Activated CD4-positive, alpha-beta memory T cell treated with anti-CD3 and anti-CD28 coated beads, Interleukin-2, amount 10 ng/mL, durations not matched to agents 7 days and 5 days (primary cell): ENCODE measurements around the gene F2RL2. TPM values are rescaled to one million over a fixed set of nuclear protein-coding genes. Genes with fewer than 3 reads are reported as not detected.
A peak's percentile ranks its signal among the peaks of the same experiment; 100 is the strongest.

Source experiments
- CTCF ChIA-PET: fragments of 350-600 bp; sonication (Branson Sonifier 250); formaldehyde crosslinking; loops from one replicate; lab custom pipeline; 2021; ENCODE audit warnings: antibody characterized with exemption, inconsistent platforms; lab: Charles Lee
- POLR2A ChIA-PET: fragments of 350-600 bp; sonication (Branson Sonifier 250); formaldehyde crosslinking; loops from one replicate; lab custom pipeline; 2021; ENCODE audit warnings: antibody characterized with exemption; lab: Charles Lee
- DNase-seq: peaks from one replicate; pipeline ENCODE4 v3.0.0-alpha.2; 2020
- H3K27ac Mint-ChIP-seq: one replicate; pipeline ENCODE4 v1.8.0; 2021; ENCODE audit warnings: mild to moderate bottlenecking, mixed read lengths
- H3K27me3 Mint-ChIP-seq: one replicate; pipeline ENCODE4 v1.8.0; 2021; ENCODE audit warnings: mixed read lengths
- H3K36me3 Mint-ChIP-seq: one replicate; pipeline ENCODE4 v1.8.0; 2021; ENCODE audit warnings: low read depth, mixed read lengths
- H3K4me1 Mint-ChIP-seq: one replicate; pipeline ENCODE4 v1.8.0; 2021; ENCODE audit warnings: mixed read lengths
- H3K4me3 Mint-ChIP-seq: one replicate; pipeline ENCODE4 v1.8.0; 2021; ENCODE audit warnings: mild to moderate bottlenecking, mixed read lengths
- H3K9me3 Mint-ChIP-seq: one replicate; pipeline ENCODE4 v1.8.0; 2021; ENCODE audit warnings: mixed read lengths
- total RNA-seq, 2 experiments: library from RNA; stranded (reverse); gene quantifications; one replicate each; pipeline ENCODE4 v1.2.3, GENCODE V29; 2021

The F2RL2 gene
- total RNA-seq, 2 experiments from 2014 or later: not detected

GRCh38 chr5:76600716-76601115, 22.5 kb downstream of the F2RL2 start:
- POLR2A ChIA-PET: interaction anchor here (0.9 to 2.1 kb wide), 2 partner anchors 8 to 174 kb away, joined by 4 to 6 read pairs; no protein-coding TSS in a partner anchor
- H3K4me1 Mint-ChIP-seq: peaks cover 13% of the 10 kb centered on the region
- H3K4me3 Mint-ChIP-seq: no peak overlapping the region
- no peak overlapping the region for H3K27ac Mint-ChIP-seq
- DNase-seq: no peak
- no peaks in the 10 kb centered on the region for H3K27me3 Mint-ChIP-seq
- no peaks in the 10 kb centered on the region for H3K9me3 Mint-ChIP-seq
- peaks cover 70% of the 10 kb centered on the region for H3K36me3 Mint-ChIP-seq
- CTCF ChIA-PET: interaction anchor here (0.7 to 4.0 kb wide), 7 partner anchors 24 to 197 kb away, joined by 3 to 38 read pairs (median 4); no protein-coding TSS in a partner anchor

GRCh38 chr5:76598531-76598930, 24.7 kb downstream of the F2RL2 start:
- Mint-ChIP-seq H3K27me3 (no peaks in the 10 kb centered on the region), H3K4me3 (no peak overlapping the region), H3K4me1 (peaks cover 14% of the 10 kb centered on the region), H3K27ac (no peak overlapping the region), H3K36me3 (peaks cover 69% of the 10 kb centered on the region), H3K9me3 (no peaks in the 10 kb centered on the region)
- ChIA-PET POLR2A (interaction anchor here (1.4 kb wide), 1 partner anchor 176 kb away, joined by 4 read pairs; no protein-coding TSS in a partner anchor), CTCF (interaction anchor here (1.1 to 4.0 kb wide), 2 partner anchors 15 to 175 kb away, joined by 3 to 38 read pairs; no protein-coding TSS in a partner anchor)
- DNase-seq: no peak

DNA sequence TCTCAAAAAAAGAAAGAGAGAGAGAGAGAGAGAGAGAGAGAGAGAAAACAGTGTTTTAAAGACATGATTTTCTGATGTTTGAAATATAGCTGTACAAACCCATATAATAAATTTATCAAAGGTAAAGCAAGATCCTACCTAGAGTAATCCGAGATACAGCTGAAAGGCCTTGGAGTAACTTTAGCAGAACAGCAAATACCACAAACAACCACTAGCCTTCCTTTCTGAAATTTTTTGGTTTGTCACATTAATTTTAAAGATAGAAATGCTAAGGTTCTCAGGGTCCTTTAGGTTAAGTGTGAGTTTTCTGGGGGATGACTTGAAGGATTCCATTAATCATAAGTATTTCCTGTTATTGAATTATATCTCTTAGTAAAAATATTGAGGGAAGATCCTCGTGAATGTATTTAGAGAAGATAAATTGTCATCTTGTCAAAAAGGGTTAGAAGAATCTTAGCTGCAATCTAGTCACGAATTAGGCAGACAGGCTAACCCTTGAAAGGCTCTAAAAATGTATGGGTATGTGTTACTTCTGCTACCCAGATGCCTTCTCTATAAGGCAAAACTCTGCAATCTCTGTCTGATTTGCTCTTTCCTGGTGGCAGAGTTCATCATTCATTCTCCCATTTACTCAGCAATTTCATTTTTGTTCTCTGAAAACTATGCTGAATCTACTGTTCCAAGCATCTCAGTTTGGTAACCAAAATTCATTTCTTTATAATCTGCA, 27.3 kb downstream of the F2RL2 start:
- H3K4me3 Mint-ChIP-seq: no peak overlapping the region
- ChIA-PET POLR2A (no interaction called here), CTCF (interaction anchor here (2.1 kb wide), 1 partner anchor 11 kb away, joined by 8 read pairs; no protein-coding TSS in a partner anchor)
- H3K27ac Mint-ChIP-seq: no peak overlapping the region
- no peaks in the 10 kb centered on the region for H3K27me3 Mint-ChIP-seq
- DNase-seq: no peak
- peaks cover 2% of the 10 kb centered on the region for H3K4me1 Mint-ChIP-seq
- no peaks in the 10 kb centered on the region for H3K9me3 Mint-ChIP-seq
- H3K36me3 Mint-ChIP-seq: peaks cover 72% of the 10 kb centered on the region

DNA sequence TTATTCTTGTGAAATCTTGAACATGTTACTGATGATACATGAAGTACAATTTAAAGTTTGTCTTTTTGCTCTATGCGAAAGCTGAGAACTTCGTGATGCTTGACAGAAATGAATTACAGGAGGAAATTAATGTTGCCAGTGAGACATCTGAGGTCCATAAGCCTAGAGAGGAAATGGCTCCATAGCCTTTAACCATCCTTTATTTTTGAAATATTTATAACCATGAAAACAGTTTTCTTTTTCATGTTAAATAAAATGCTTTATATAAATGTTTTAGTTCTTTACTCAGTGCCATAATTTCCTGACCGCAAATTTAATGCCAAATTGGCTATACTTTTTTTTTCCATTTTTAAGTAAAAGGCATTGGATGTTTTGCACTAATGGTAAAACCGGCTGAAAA, 29.1 kb downstream of the F2RL2 start:
- no peak for DNase-seq
- Mint-ChIP-seq H3K4me1 (peaks cover 10% of the 10 kb centered on the region), H3K4me3 (no peak overlapping the region), H3K36me3 (peaks cover 79% of the 10 kb centered on the region), H3K9me3 (no peaks in the 10 kb centered on the region), H3K27me3 (no peaks in the 10 kb centered on the region), H3K27ac (no peak overlapping the region)
- ChIA-PET POLR2A (no interaction called here), CTCF (interaction anchor here (2.1 kb wide), 1 partner anchor 10 kb away, joined by 8 read pairs; no protein-coding TSS in a partner anchor)

DNA sequence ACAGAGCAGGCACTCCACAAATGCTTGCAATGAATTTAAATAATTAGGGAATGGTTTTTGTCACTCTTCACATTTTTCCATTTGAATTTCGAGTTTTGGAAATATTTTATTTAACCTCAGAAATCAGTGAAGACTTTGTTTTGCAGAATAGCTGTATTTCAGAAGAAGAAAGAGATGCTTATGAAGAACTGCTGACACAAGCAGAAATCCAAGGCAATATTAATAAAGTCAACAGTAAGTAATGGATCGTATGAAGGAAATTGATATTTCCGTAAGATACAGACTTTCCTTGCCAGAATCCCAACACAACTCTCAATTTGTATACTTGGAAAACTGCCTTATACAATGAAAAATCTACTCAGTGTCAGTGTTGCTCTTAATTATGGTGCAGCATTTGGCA, 30.5 kb downstream of the F2RL2 start:
- no peaks in the 10 kb centered on the region for H3K9me3 Mint-ChIP-seq
- H3K4me3 Mint-ChIP-seq: no peak overlapping the region
- H3K36me3 Mint-ChIP-seq: peaks cover 77% of the 10 kb centered on the region
- ChIA-PET POLR2A (no interaction called here), CTCF (interaction anchor here (1.0 to 1.7 kb wide), 3 partner anchors 9 to 190 kb away, joined by 3 to 4 read pairs (median 4); partner anchors contain the start of gene IQGAP2)
- H3K27me3 Mint-ChIP-seq: no peaks in the 10 kb centered on the region
- peaks cover 10% of the 10 kb centered on the region for H3K4me1 Mint-ChIP-seq
- no peak overlapping the region for H3K27ac Mint-ChIP-seq
- DNase-seq: no peak

- no peak for DNase-seq
- no peak overlapping the region for H3K27ac Mint-ChIP-seq
- H3K9me3 Mint-ChIP-seq: no peaks in the 10 kb centered on the region
- peaks cover 65% of the 10 kb centered on the region for H3K36me3 Mint-ChIP-seq
- H3K27me3 Mint-ChIP-seq: no peaks in the 10 kb centered on the region
- ChIA-PET CTCF (interaction anchor here (1.1 to 1.7 kb wide), 2 partner anchors 8 to 189 kb away, joined by 3 to 4 read pairs; partner anchors contain the start of gene IQGAP2), POLR2A (interaction anchor here (0.8 kb wide), 1 partner anchor 14 kb away, joined by 3 read pairs; no protein-coding TSS in a partner anchor)
- no peak overlapping the region for H3K4me3 Mint-ChIP-seq
- H3K4me1 Mint-ChIP-seq: peaks cover 10% of the 10 kb centered on the region
Observed at GRCh38 chr5:76591366-76591765, 31.8 kb downstream of the F2RL2 start.

DNA sequence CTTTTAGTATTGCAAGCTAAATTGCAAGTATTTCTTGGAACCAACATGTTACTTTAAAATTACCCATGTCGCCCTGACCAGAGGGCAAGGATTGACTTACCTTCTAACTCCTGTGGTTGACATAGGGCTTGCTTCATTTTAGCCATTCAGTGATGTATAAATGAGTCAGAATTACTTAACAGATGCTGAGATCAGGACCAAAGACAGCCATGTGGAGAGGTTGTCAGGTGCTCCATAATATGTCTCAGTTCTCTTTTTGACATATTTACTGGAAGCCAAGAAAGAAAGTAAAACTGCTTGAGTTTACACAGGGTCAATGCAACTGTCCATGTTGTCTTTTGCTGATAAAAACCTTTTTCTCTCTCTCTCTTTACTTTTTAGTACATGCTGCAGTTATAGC, 33.2 kb downstream of the F2RL2 start:
- Mint-ChIP-seq H3K9me3 (no peaks in the 10 kb centered on the region), H3K36me3 (peaks cover 53% of the 10 kb centered on the region), H3K4me1 (peaks cover 8% of the 10 kb centered on the region), H3K4me3 (no peak overlapping the region), H3K27ac (no peak overlapping the region), H3K27me3 (no peaks in the 10 kb centered on the region)
- ChIA-PET POLR2A (no interaction called here), CTCF (no interaction called here)
- no peak for DNase-seq

- Mint-ChIP-seq H3K27ac (no peak overlapping the region), H3K4me1 (peaks cover 26% of the 10 kb centered on the region), H3K9me3 (no peaks in the 10 kb centered on the region), H3K36me3 (peaks cover 31% of the 10 kb centered on the region), H3K27me3 (no peaks in the 10 kb centered on the region), H3K4me3 (no peak overlapping the region)
- CTCF ChIA-PET: interaction anchor here (0.9 kb wide), 2 partner anchors 8 to 255 kb away, joined by 3 to 4 read pairs; no protein-coding TSS in a partner anchor
- no peak for DNase-seq
- POLR2A ChIA-PET: no interaction called here
Observed at GRCh38 chr5:76586531-76586930, 36.7 kb downstream of the F2RL2 start.

DNA sequence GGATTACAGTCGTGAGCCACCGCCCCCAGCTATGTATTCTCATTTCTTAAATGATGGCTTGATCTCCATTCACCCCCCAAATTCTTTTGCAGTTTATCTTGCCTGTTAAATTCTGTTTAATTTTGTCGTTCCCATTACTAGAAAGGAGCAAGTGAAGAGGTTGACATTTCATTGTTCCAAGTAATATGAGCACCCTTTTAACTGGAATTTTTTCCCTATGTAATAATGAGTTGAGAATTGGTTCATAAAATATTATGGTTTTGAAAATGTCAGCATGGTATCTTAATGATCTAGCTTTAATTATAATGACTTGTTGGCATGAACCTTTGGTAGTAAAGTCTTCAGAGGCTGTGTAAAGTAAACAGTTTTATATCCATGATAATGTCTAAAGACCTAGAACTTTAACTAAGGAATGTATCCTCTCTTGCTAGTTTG, 37.4 kb downstream of the F2RL2 start:
- Mint-ChIP-seq H3K4me3 (no peak overlapping the region), H3K27me3 (no peaks in the 10 kb centered on the region), H3K36me3 (peaks cover 27% of the 10 kb centered on the region), H3K4me1 (peaks cover 31% of the 10 kb centered on the region), H3K27ac (no peak overlapping the region), H3K9me3 (no peaks in the 10 kb centered on the region)
- POLR2A ChIA-PET: no interaction called here
- CTCF ChIA-PET: interaction anchor here (0.6 to 3.0 kb wide), 3 partner anchors 9 to 431 kb away, joined by 3 to 8 read pairs (median 5); no protein-coding TSS in a partner anchor
- no peak for DNase-seq

DNA sequence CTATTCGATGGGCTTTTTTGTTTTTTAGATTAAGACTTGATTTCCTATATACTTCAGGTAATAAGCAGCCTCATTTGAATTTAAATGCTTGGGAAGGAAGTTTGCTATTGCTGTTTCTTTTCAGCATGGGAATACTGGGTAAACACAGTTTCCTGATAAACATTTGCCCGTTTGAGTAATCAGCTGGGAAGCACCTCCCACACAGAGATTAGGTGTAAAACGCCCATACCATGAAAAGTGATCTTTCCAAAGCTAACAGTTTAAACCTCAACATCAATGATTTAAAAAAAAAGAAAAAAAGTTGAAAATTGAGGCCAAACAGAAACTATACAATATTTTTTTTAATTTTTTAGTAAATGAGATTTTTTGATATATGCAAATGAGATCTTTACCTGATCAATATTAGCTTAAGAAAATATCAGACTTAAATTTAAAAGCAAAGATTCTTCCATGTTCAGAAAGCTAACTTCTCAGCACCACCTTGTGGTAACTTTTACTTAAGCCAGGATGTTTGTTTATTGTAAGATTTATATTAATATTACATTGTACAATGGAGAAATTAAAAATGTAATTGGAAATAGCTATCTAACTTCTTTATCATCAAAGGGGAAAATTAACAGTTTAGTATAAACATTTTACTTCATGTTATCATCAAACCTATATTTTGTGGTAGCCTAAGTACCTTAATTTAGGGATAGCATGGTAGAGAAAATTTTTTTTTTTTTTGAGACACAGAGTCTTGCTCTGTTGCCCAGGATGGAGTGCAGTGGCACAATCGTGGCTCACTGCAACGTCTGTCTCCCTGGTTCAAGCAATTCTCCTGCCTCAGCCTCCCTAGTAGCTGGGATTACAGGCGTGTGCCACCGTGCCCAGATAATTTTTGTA, 39.8 kb downstream of the F2RL2 start:
- H3K4me3 Mint-ChIP-seq: no peak overlapping the region
- no peak overlapping the region for H3K27ac Mint-ChIP-seq
- H3K27me3 Mint-ChIP-seq: no peaks in the 10 kb centered on the region
- no peak for DNase-seq
- peaks cover 26% of the 10 kb centered on the region for H3K4me1 Mint-ChIP-seq
- H3K9me3 Mint-ChIP-seq: no peaks in the 10 kb centered on the region
- CTCF ChIA-PET: interaction anchor here (0.7 to 3.3 kb wide), 26 partner anchors 9 to 591 kb away, joined by 3 to 51 read pairs (median 4); partner anchors contain the start of gene IQGAP2
- peaks cover 16% of the 10 kb centered on the region for H3K36me3 Mint-ChIP-seq
- POLR2A ChIA-PET: interaction anchor here (0.7 to 4.6 kb wide), 4 partner anchors 36 to 180 kb away, joined by 3 to 28 read pairs (median 22); partner anchors contain the start of gene IQGAP2

GRCh38 chr5:76582230-76583162, 40.7 kb downstream of the F2RL2 start:
- H3K27ac Mint-ChIP-seq: peak overlapping the region; percentile 26
- peaks cover 15% of the 10 kb centered on the region for H3K36me3 Mint-ChIP-seq
- H3K4me3 Mint-ChIP-seq: no peak overlapping the region

More at GRCh38 chr5:76582230-76583162, 40.7 kb downstream of the F2RL2 start:
- peaks cover 29% of the 10 kb centered on the region for H3K4me1 Mint-ChIP-seq
- POLR2A ChIA-PET: interaction anchor here (1.0 to 4.6 kb wide), 5 partner anchors 19 to 179 kb away, joined by 3 to 28 read pairs (median 19); partner anchors contain the start of gene IQGAP2
- no peaks in the 10 kb centered on the region for H3K27me3 Mint-ChIP-seq
- H3K9me3 Mint-ChIP-seq: no peaks in the 10 kb centered on the region
- CTCF ChIA-PET: interaction anchor here (0.7 to 3.3 kb wide), 26 partner anchors 9 to 590 kb away, joined by 3 to 51 read pairs (median 4); partner anchors contain the start of gene IQGAP2
- no peak for DNase-seq
